ENCODE measurements around the gene TM7SF2.
A peak's percentile ranks its signal among the peaks of the same experiment; 100 is the strongest.

The TM7SF2 gene

GRCh38 chr11:65090628-65091027 is 21.0 kb upstream of the TM7SF2 start:
- no peak for DNase-seq

- DNase-seq = no peak
These were observed 16.2 kb upstream of the TM7SF2 start for GRCh38 chr11:65095427-65095826.

DNA sequence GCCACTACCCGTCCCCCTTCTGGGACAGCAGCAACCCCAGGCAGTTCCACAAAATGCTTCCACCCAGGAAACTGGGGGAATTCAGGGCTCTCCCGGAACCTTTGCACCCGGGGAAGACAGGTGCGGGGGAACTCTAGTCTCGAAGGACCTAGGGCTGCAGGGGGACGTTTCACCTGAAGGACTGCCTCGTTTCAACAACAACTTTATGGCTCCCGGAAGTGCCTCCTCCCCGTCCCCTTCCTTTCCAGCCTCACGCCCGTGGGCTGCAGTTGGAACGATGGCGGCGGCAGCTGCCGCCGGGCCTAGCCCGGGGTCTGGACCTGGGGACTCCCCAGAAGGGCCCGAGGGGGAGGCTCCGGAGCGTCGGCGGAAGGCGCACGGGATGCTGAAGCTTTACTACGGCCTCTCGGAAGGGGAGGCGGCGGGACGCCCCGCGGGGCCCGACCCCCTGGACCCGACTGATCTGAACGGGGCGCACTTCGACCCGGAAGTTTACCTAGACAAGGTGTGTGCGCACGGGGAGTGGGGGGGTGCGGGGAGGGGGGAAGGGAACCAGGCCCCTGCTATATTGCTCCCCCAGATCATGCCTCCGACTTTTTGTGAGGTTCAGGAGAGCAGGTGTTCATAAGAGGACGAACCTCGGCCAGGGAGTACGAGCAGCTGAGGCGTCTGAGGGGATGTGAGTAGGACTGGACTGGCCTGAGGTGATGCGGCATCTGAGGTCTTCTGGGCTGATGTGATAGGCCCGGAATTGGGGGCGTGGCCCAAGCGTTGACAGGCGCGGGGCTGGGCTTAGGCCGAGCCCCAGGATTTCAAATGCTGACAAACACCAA is 15.5 kb upstream of the TM7SF2 start, which contains the start of gene VPS51:
TSS of gene VPS51 (plus strand) at position 241 of the 833 bp plus-strand sequence. CDS start at position 278, 37 bp downstream.
- peak; percentile 97 for DNase-seq

DNA sequence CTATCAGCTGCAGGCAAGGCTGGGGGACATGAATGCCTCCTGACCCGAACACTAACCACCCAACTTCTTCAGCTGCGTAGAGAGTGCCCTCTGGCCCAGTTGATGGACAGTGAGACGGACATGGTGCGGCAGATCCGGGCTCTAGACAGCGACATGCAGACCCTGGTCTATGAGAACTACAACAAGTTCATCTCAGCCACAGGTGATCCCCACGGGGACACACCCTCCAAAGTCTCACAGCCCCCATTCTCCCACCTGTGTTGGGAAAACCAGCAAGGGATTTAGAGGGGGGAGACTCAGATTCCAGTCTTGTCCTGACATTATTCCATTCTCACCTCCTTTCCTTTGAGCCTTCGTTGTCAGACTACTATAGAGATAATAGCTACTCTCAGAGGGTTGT is 14.7 kb upstream of the TM7SF2 start:
- DNase-seq = no peak

GRCh38 chr11:65100674-65101350 is 10.9 kb upstream of the TM7SF2 start:
- no peak for DNase-seq

- DNase-seq = no peak
These were observed 9.3 kb upstream of the TM7SF2 start for GRCh38 chr11:65102142-65103095.

- DNase-seq = no peak
These were observed 8.2 kb upstream of the TM7SF2 start for GRCh38 chr11:65103476-65103875.

DNA sequence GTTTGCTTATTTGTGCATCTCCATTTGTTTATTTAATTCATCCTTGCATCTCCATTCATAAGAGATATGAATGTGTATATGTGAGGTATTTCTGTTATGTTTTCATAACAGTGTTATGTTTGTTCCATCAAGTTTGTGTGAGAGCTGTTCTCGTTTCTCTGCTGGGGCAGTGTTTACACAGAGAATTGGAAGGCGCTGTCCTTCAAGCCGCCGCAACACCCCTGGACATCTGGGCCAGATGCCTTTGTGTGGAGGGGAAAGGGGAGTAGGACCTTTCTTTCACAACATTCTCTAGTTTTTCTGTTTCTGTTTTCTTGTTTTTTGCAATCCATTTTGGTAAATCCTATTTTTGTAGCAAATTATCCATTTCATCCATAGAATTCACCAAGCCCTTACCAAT is 7.0 kb upstream of the TM7SF2 start:
- no peak for DNase-seq

DNA sequence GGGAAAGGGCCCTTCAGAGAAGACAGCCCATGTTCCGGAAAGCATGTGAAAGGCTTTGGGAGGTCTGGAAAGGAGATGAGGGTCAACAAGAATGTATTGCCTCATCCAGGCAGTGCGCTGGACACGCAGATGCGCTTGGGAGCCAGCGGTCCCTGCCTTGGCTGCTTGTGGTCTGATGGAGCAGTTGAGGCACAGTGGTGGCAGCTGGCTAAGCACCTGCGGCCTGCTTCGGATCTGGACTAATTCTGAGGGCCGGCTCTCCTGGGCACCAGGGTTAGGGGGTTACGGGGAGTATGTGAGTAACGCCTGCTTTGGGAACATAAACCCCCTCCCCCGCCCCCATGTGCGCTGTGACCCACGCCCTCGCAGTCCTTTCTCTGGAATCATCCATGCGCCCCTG is 4.6 kb upstream of the TM7SF2 start:
- no peak for DNase-seq

DNA sequence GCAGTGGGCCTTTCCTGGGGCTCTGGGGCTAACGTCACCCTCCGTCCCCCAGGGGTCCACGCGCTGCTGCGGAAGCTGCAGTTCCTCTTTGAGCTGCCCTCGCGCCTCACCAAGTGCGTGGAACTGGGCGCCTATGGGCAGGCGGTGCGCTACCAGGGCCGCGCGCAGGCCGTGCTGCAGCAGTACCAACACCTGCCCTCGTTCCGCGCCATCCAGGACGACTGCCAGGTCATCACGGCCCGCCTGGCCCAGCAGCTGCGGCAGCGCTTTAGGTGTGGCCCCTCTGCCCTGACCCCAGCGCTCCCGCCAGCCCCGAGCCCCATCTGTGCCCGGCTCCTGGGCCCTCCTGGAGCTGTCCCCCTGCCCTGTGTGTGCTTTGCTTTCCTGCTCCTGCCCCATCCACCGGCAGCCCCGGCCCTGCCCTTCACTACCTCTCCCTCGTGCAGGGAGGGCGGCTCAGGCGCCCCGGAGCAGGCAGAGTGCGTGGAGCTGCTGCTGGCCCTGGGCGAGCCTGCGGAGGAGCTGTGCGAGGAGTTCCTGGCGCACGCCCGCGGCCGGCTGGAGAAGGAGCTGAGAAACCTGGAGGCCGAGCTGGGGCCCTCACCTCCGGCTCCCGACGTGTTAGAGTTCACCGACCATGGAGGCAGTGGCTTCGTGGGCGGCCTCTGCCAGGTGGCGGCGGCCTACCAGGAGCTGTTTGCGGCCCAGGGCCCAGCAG is 3.8 kb upstream of the TM7SF2 start:
- DNase-seq = no peak

- no peak for DNase-seq
These were observed 3.1 kb upstream of the TM7SF2 start for GRCh38 chr11:65108469-65109123.

DNA sequence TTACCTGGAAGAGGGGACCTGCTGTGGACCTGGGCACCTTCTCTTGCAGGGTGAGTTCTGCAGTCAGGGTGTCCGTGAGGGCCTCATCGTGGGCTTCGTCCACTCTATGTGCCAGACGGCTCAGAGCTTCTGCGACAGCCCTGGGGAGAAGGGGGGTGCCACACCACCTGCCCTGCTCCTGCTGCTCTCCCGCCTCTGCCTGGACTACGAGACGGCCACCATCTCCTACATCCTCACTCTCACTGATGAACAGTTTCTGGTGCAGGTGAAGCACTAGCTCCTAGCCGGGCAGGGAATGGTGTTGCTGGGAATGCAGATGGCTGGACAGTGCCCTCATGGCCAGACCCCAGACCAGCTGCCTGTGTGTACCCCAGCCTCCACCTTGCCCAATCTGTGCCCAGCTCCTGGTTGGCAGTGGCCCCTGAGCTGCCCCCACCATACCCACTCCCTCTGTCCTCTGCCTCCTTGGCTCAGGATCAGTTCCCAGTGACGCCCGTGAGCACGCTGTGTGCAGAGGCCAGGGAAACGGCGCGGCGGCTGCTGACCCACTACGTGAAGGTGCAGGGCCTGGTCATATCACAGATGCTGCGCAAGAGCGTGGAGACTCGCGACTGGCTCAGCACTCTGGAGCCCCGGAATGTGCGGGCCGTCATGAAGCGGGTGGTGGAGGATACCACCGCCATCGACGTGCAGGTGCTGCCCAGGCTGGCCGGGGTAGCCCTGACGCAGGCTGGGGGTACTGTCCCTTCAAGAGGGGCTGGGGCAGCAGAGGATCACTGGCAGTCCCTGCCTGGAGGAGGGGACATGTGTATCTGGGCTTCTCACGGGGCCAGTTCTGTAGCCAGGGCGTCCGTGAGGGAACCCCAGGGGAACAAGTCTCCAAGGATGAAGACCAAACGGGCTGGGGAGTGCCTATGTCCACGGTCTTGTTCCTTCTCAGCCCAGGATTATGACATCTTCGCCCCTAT is 2.2 kb upstream of the TM7SF2 start:
- DNase-seq = no peak

DNA sequence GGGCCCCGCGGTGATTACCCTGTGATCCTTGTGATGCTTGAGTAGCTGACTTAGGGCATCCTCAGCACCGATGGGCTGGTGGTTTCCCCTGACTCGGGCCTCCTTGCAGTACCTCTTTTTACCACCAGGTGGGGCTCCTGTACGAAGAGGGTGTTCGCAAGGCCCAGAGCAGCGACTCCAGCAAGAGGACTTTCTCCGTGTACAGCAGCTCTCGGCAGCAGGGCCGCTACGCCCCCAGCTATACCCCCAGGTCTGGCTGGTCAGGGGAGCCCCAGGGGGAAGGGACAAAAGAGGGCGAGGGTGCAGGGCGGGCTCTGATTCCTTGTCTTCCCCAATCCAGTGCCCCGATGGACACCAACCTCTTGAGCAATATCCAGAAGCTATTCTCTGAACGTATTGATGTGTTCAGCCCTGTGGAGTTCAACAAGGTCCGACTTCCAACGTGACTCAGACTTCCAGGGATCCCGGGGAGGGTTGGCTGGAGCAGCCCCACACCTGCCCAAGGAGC is 1.3 kb upstream of the TM7SF2 start:
- peak; percentile 94 for DNase-seq

- DNase-seq = no peak
These were observed 421 bp upstream of the TM7SF2 start for GRCh38 chr11:65111159-65111743.

GRCh38 chr11:65112546-65113360 is 1.1 kb downstream of the TM7SF2 start:
- peak; percentile 83 for DNase-seq

DNA sequence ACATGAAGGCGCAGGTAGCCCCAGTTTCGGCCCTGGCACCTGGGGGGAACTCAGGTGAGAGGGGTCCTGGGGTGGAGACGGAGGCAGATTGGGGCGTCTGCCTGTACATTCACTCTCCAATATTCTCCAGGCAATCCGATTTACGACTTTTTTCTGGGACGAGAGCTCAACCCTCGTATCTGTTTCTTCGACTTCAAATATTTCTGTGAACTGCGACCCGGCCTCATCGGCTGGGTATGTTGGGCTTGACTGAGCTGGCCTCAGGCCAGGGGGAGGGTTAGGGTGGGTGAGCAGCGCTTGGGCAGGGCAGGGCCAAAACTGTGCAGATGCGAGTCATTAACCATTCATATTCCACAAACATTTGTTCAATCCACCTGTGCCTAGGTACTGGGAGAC is 1.7 kb downstream of the TM7SF2 start:
- peak; percentile 60 for DNase-seq

DNA sequence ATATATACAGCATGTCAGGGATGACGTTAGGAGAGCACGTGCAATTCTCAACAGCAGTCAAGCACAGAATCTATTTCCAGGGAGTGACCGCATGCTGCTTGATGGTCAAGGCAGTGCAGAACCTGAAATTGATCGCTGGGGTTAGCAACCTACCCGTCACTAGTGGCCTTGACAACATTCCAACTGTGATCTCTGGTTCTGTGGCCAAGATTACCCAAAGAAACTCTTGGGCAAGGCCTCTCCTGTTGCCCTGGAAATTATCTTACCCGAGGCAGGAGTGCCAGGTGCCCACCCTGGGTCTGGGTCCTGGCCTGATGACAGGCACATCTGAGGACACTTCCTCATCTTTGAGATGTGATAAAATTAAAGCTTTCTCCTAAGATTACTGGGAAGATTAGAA is 2.2 kb downstream of the TM7SF2 start:
- DNase-seq = peak; percentile 56

- no peak for DNase-seq
These were observed 3.0 kb downstream of the TM7SF2 start for GRCh38 chr11:65114538-65115171.

Data from hematopoietic multipotent progenitor cell treated with erythropoietin and hydrocortisone succinate and interleukin-3 and kit ligand, for 4 days (in vitro differentiated cells).